Ovary (tissue), 3 donors: ENCODE data around the gene TSPAN5.

ENCODE experiments used
- CTCF ChIP-seq, 3 donors: fragments of 450-650 bp in 2 of 3; fragments of 200-600 bp in 1 of 3; IDR thresholded peaks; one replicate each; pipeline versions ENCODE4 v1.5.1 to v1.8.0; 2016 to 2022; ENCODE audit warnings: antibody characterized with exemption in 3 of 3, mild to moderate bottlenecking in 1 of 3
- POLR2A ChIP-seq: fragments of 450-650 bp; IDR thresholded peaks from one replicate; pipeline ENCODE4 v1.6.1; 2017; ENCODE audit warnings: antibody characterized with exemption, mild to moderate bottlenecking, moderate library complexity
- donor health status: DM: no; HTN: no; CAD: no.

DNA sequence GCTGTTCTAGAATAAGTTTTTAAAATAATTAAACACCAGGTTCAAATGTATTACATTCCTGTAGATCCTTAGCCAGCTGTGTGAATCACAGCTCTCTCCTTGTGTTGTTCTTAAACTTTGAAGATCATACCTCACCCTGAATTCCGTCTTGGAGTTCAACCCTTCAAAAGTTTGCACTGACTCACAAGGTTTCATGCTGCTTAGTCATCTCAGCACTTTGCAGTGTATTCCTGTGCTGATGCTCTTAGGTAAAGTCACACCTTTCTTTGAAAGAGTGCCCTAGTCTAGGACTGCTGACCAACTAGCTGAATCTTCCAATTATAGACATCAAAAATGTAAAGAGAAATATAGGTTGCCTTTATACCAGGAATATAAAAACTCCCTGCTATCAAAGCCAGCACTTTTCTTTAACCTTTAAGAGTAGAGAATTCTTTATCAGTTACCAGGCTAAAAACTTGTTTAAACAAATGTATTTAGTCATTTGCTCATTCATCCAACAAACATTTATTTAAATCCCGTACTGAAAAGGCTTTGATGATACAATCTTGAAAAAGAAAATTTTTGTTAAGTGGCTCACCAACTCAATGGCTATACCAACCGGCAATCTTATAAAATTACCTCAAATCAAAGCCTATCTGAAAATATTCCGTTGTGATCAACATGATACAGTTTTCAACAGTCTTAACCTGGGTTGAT is 227.6 kb downstream of the TSPAN5 start:
- TF ChIP-seq POLR2A (no peak), CTCF (IDR thresholded peaks at IDR 0.05) (no peak)
